ENCODE measurements around the gene ATAD3B. TPM values are rescaled to one million over a fixed set of nuclear protein-coding genes. Genes with fewer than 3 reads are reported as not detected.
"Not testable (repeated sequence)": the region's sequence is repeated elsewhere in the genome, so short reads cannot be mapped to it uniquely, and the experiment has no call there.

The ATAD3B gene
- 31.3 and 36.3 TPM in 2 replicates for total RNA-seq (2014; rRNA removed; shearing (Covaris generic))
- polyA plus RNA-seq (2015; cell fraction: cytosol; rRNA removed): 25.4 and 30.1 TPM in 2 replicates
- polyA plus RNA-seq (2015; cell fraction: nucleus; rRNA removed): 230 and 279 TPM in 2 replicates

- DNase-seq (ENCODE audit: low read depth, low spot score): peak; percentile 94
- in situ Hi-C loops (cut with HindIII; ENCODE audit: low pct_unique_long_range_greater_than_20kb, low sequenced_read_pairs): no loop called here
Measured at GRCh38 chr1:1471389-1472052, at the start of gene ATAD3B. Gene ATAD3B (plus strand): TSS chr1:1471765. CDS start chr1:1471885, 120 bp downstream.

- no peak for DNase-seq (ENCODE audit: low read depth, low spot score)
- in situ Hi-C loops (cut with HindIII; ENCODE audit: low pct_unique_long_range_greater_than_20kb, low sequenced_read_pairs): no loop called here
Measured at GRCh38 chr1:1421907-1422464, 49.6 kb upstream of the ATAD3B start.

GRCh38 chr1:1422465-1423244, 48.9 kb upstream of the ATAD3B start:
- in situ Hi-C loops (cut with HindIII; ENCODE audit: low pct_unique_long_range_greater_than_20kb, low sequenced_read_pairs): no loop called here
- peak; percentile 56 for DNase-seq (ENCODE audit: low read depth, low spot score)

- no peak for DNase-seq (ENCODE audit: low read depth, low spot score)
- in situ Hi-C loops (cut with HindIII; ENCODE audit: low pct_unique_long_range_greater_than_20kb, low sequenced_read_pairs): no loop called here
Measured at GRCh38 chr1:1423245-1423597, 48.3 kb upstream of the ATAD3B start.

GRCh38 chr1:1424707-1425106, 46.9 kb upstream of the ATAD3B start:
- DNase-seq (ENCODE audit: low read depth, low spot score): no peak
- in situ Hi-C loops (cut with HindIII; ENCODE audit: low pct_unique_long_range_greater_than_20kb, low sequenced_read_pairs): no loop called here

- in situ Hi-C loops (cut with HindIII; ENCODE audit: low pct_unique_long_range_greater_than_20kb, low sequenced_read_pairs): no loop called here
- DNase-seq (ENCODE audit: low read depth, low spot score): no peak
Measured at GRCh38 chr1:1425426-1425752, 46.2 kb upstream of the ATAD3B start.

- in situ Hi-C loops (cut with HindIII; ENCODE audit: low pct_unique_long_range_greater_than_20kb, low sequenced_read_pairs): no loop called here
Measured at GRCh38 chr1:1425753-1426495, 45.6 kb upstream of the ATAD3B start.

GRCh38 chr1:1426496-1427105, 45.0 kb upstream of the ATAD3B start:
- no peak for DNase-seq (ENCODE audit: low read depth, low spot score)
- in situ Hi-C loops (cut with HindIII; ENCODE audit: low pct_unique_long_range_greater_than_20kb, low sequenced_read_pairs): no loop called here

More at GRCh38 chr1:1425753-1426495, 45.6 kb upstream of the ATAD3B start:
- no peak for DNase-seq (ENCODE audit: low read depth, low spot score)

- in situ Hi-C loops (cut with HindIII; ENCODE audit: low pct_unique_long_range_greater_than_20kb, low sequenced_read_pairs): no loop called here
- no peak for DNase-seq (ENCODE audit: low read depth, low spot score)
Measured at GRCh38 chr1:1427106-1427819, 44.3 kb upstream of the ATAD3B start.

- in situ Hi-C loops (cut with HindIII; ENCODE audit: low pct_unique_long_range_greater_than_20kb, low sequenced_read_pairs): no loop called here
- DNase-seq (ENCODE audit: low read depth, low spot score): no peak
Measured at GRCh38 chr1:1427820-1428148, 43.8 kb upstream of the ATAD3B start.

- in situ Hi-C loops (cut with HindIII; ENCODE audit: low pct_unique_long_range_greater_than_20kb, low sequenced_read_pairs): no loop called here
- no peak for DNase-seq (ENCODE audit: low read depth, low spot score)
Measured at GRCh38 chr1:1428174-1428573, 43.4 kb upstream of the ATAD3B start.

GRCh38 chr1:1428967-1429366, 42.6 kb upstream of the ATAD3B start:
- DNase-seq (ENCODE audit: low read depth, low spot score); in situ Hi-C loops (cut with HindIII; ENCODE audit: low pct_unique_long_range_greater_than_20kb, low sequenced_read_pairs): not testable (repeated sequence)

GRCh38 chr1:1429671-1430073, 41.9 kb upstream of the ATAD3B start:
- in situ Hi-C loops (cut with HindIII; ENCODE audit: low pct_unique_long_range_greater_than_20kb, low sequenced_read_pairs): no loop called here
- DNase-seq (ENCODE audit: low read depth, low spot score): no peak

- DNase-seq (ENCODE audit: low read depth, low spot score): no peak
- in situ Hi-C loops (cut with HindIII; ENCODE audit: low pct_unique_long_range_greater_than_20kb, low sequenced_read_pairs): no loop called here
Measured at GRCh38 chr1:1430114-1430982, 41.2 kb upstream of the ATAD3B start.

- in situ Hi-C loops (cut with HindIII; ENCODE audit: low pct_unique_long_range_greater_than_20kb, low sequenced_read_pairs): no loop called here
- DNase-seq (ENCODE audit: low read depth, low spot score): no peak
Measured at GRCh38 chr1:1430992-1431844, 40.3 kb upstream of the ATAD3B start.

- no peak for DNase-seq (ENCODE audit: low read depth, low spot score)
- in situ Hi-C loops (cut with HindIII; ENCODE audit: low pct_unique_long_range_greater_than_20kb, low sequenced_read_pairs): no loop called here
Measured at GRCh38 chr1:1431845-1432273, 39.7 kb upstream of the ATAD3B start.
